Smooth muscle cell (in vitro differentiated cells): ENCODE data around the gene PTGER4. TPM values are rescaled to one million over a fixed set of nuclear protein-coding genes. Genes with fewer than 3 reads are reported as not detected.
"Not testable (repeated sequence)": the region's sequence is repeated elsewhere in the genome, so short reads cannot be mapped to it uniquely, and the experiment has no call there.

Experiments used
- DNase-seq: peaks from one replicate; lab custom pipeline; 2025; ENCODE audit not compliant: unreplicated experiment; lab: John Stamatoyannopoulos, UW
- H2AFZ ChIP-seq: fragments of 200-600 bp; sonication (generic); 2 replicates; pipeline ENCODE4 v1.6.0; 2016; ENCODE audit warnings: antibody characterized with exemption, low read depth, mild to moderate bottlenecking
- H3F3A ChIP-seq: fragments of 200-600 bp; sonication (generic); 2 replicates; pipeline ENCODE4 v1.6.0; 2017; ENCODE audit warnings: antibody characterized with exemption, low read depth
- H3K27ac ChIP-seq: fragments of 200-600 bp; sonication (generic); 2 replicates; pipeline ENCODE4 v1.5.1; 2016; ENCODE audit warnings: low read depth, mild to moderate bottlenecking
- H3K27me3 ChIP-seq: fragments of 200-600 bp; sonication (generic); 2 replicates; pipeline ENCODE4 v1.6.1; 2016; ENCODE audit warnings: low read depth, mild to moderate bottlenecking
- H3K36me3 ChIP-seq: fragments of 200-600 bp; sonication (generic); 2 replicates; pipeline ENCODE4 v1.5.1; 2016; ENCODE audit warnings: low read depth
- H3K4me1 ChIP-seq: fragments of 200-600 bp; sonication (generic); 2 replicates; pipeline ENCODE4 v1.5.1; 2016; ENCODE audit warnings: low read depth
- H3K4me2 ChIP-seq: fragments of 200-600 bp; sonication (generic); 2 replicates; pipeline ENCODE4 v1.6.0; 2016; ENCODE audit warnings: mild to moderate bottlenecking
- H3K4me3 ChIP-seq: fragments of 200-600 bp; sonication (generic); 2 replicates; pipeline ENCODE4 v1.5.1; 2016; ENCODE audit warnings: mild to moderate bottlenecking
- H3K79me2 ChIP-seq: fragments of 200-600 bp; sonication (generic); 2 replicates; pipeline ENCODE4 v1.6.0; 2016; ENCODE audit warnings: low read depth, mild to moderate bottlenecking
- H3K9ac ChIP-seq: fragments of 200-600 bp; sonication (generic); 2 replicates; pipeline ENCODE4 v1.6.0; 2016; ENCODE audit warnings: low read depth
- H3K9me3 ChIP-seq: fragments of 200-600 bp; sonication (generic); replicated peaks from 2 replicates; pipeline ENCODE4 v1.5.1; 2016; ENCODE audit warnings: low read depth
- H4K20me1 ChIP-seq: fragments of 200-600 bp; sonication (generic); 2 replicates; pipeline ENCODE4 v1.6.0; 2016; ENCODE audit warnings: low read depth
- CTCF ChIP-seq: fragments of 200-600 bp; sonication (generic); IDR thresholded peaks from 2 replicates; pipeline ENCODE4 v1.5.1; 2017; ENCODE audit warnings: borderline replicate concordance, mild to moderate bottlenecking, antibody characterized with exemption; ENCODE audit not compliant: insufficient read depth, poor library complexity, severe bottlenecking
- WGBS: methylation state at CpG from one replicate; pipeline ENCODE4 v1.1.7; 2016; ENCODE audit warnings: low lambda C conversion rate; 5-methylcytosine and 5-hydroxymethylcytosine counted together
- polyA plus RNA-seq: library from polyadenylated mRNA; unstranded; fragments of >200 nt; fragmentation: Nextera tagmentation; extraction: Ambion mirVana; gene quantifications from 2 replicates; pipeline ENCODE4 v1.2.1, GENCODE V29; 2016
- total RNA-seq: library from RNA; depleted of rRNA; stranded (reverse); fragments of >200 nt; gene quantifications from 2 replicates; pipeline ENCODE4 v1.2.3, GENCODE V29; 2014

The PTGER4 gene
- total and polyA plus RNA-seq, 2 experiments from 2014 or later, result 0.27 to 0.31 TPM

- H3K9ac ChIP-seq, result no peak overlapping the region
- no peak for TF ChIP-seq CTCF
- no peaks in the 10 kb centered on the region for H3K9me3 ChIP-seq
- no peak overlapping the region for H3K4me2 ChIP-seq
- WGBS, result 81% methylated on average over 7 of the region's 7 CpGs
- no peaks in the 10 kb centered on the region for H3F3A ChIP-seq
- no peak overlapping the region for H3K27ac ChIP-seq
- H2AFZ ChIP-seq, result no peak overlapping the region
- H3K79me2 ChIP-seq, result no peaks in the 10 kb centered on the region
- no peaks in the 10 kb centered on the region for H4K20me1 ChIP-seq
- H3K36me3 ChIP-seq, result no peaks in the 10 kb centered on the region
- H3K27me3 ChIP-seq, result no peaks in the 10 kb centered on the region
- no peaks in the 10 kb centered on the region for H3K4me1 ChIP-seq
- DNase-seq, result no peak
- H3K4me3 ChIP-seq, result no peak overlapping the region
These were observed 45.1 kb upstream of the PTGER4 start for GRCh38 chr5:40634593-40634992.

- not testable (repeated sequence) for DNase-seq, H3K79me2 ChIP-seq, H2AFZ ChIP-seq, H3K36me3 ChIP-seq, H3K27ac ChIP-seq, H3K4me2 ChIP-seq, H3F3A ChIP-seq, H3K27me3 ChIP-seq, H3K9ac ChIP-seq, H4K20me1 ChIP-seq, H3K9me3 ChIP-seq, H3K4me3 ChIP-seq, H3K4me1 ChIP-seq
- WGBS, result 88% methylated on average over 1 of the region's 1 CpG
These were observed 40.2 kb upstream of the PTGER4 start for GRCh38 chr5:40639531-40639930.

- DNase-seq, result no peak
- H3K79me2 ChIP-seq, result no peaks in the 10 kb centered on the region
- no peak overlapping the region for H3K4me3 ChIP-seq
- H3K9me3 ChIP-seq, result no peaks in the 10 kb centered on the region
- no peak overlapping the region for H2AFZ ChIP-seq
- no peaks in the 10 kb centered on the region for H4K20me1 ChIP-seq
- no peak overlapping the region for H3K4me2 ChIP-seq
- no peaks in the 10 kb centered on the region for H3K36me3 ChIP-seq
- TF ChIP-seq CTCF, result no peak
- no peak overlapping the region for H3K27ac ChIP-seq
- no peaks in the 10 kb centered on the region for H3F3A ChIP-seq
- no peaks in the 10 kb centered on the region for H3K4me1 ChIP-seq
- 94% methylated on average over 3 of the region's 3 CpGs for WGBS
- no peak overlapping the region for H3K9ac ChIP-seq
- no peaks in the 10 kb centered on the region for H3K27me3 ChIP-seq
These were observed 33.4 kb upstream of the PTGER4 start for GRCh38 chr5:40646266-40646665.

GRCh38 chr5:40648150-40648549 is 31.6 kb upstream of the PTGER4 start:
- Histone ChIP-seq H2AFZ (no peak overlapping the region), H3K4me2 (no peak overlapping the region), H3K27ac (no peak overlapping the region), H3K9ac (no peak overlapping the region), H3K79me2 (no peaks in the 10 kb centered on the region), H3K9me3 (no peaks in the 10 kb centered on the region), H4K20me1 (no peaks in the 10 kb centered on the region), H3K4me1 (no peaks in the 10 kb centered on the region), H3F3A (no peaks in the 10 kb centered on the region), H3K27me3 (no peaks in the 10 kb centered on the region), H3K36me3 (no peaks in the 10 kb centered on the region), H3K4me3 (no peak overlapping the region)
- no peak for DNase-seq
- WGBS, result 77% methylated on average over 1 of the region's 1 CpG
- no peak for TF ChIP-seq CTCF
